Endothelial cell (in vitro differentiated cells): ENCODE results near the gene ZNF865. TPM values are rescaled to one million over a fixed set of nuclear protein-coding genes. Genes with fewer than 3 reads are reported as not detected.

ENCODE experiments used
- DNase-seq: peaks from one replicate; pipeline ENCODE4 v3.0.0; 2021; ENCODE audit warnings: low spot score
- H3K27ac Mint-ChIP-seq: one replicate; pipeline ENCODE4 v1.8.0; 2021; ENCODE audit warnings: mixed read lengths, inconsistent platforms; ENCODE audit not compliant: unreplicated experiment
- H3K27me3 Mint-ChIP-seq: one replicate; pipeline ENCODE4 v1.8.0; 2021; ENCODE audit warnings: mild to moderate bottlenecking, moderate library complexity, mixed read lengths, inconsistent platforms; ENCODE audit not compliant: unreplicated experiment
- H3K36me3 Mint-ChIP-seq: one replicate; pipeline ENCODE4 v1.8.0; 2021; ENCODE audit warnings: mild to moderate bottlenecking, low read depth, mixed read lengths, inconsistent platforms; ENCODE audit not compliant: unreplicated experiment
- H3K4me1 Mint-ChIP-seq: one replicate; pipeline ENCODE4 v1.8.0; 2021; ENCODE audit warnings: mild to moderate bottlenecking, mixed read lengths, inconsistent platforms; ENCODE audit not compliant: unreplicated experiment
- H3K4me3 Mint-ChIP-seq: one replicate; pipeline ENCODE4 v1.8.0; 2021; ENCODE audit warnings: mild to moderate bottlenecking, mixed read lengths, inconsistent platforms; ENCODE audit not compliant: unreplicated experiment
- H3K9me3 Mint-ChIP-seq: one replicate; pipeline ENCODE4 v1.8.0; 2021; ENCODE audit warnings: mixed read lengths, inconsistent platforms; ENCODE audit not compliant: unreplicated experiment
- total RNA-seq: library from RNA; stranded (reverse); fragmentation: NEBNext Ultra II Directional; extraction: Animal tissue kit (Norgen Biotek cat#: 25700); gene quantifications from one replicate; pipeline ENCODE4 v1.2.1, GENCODE V29; 2021; ENCODE audit not compliant: unreplicated experiment
- TF ChIP-seq, protein P1 (sequence below): fragments of 200-600 bp; sonication (generic); IDR thresholded peaks from one replicate; pipeline ENCODE4 v1.5.0; 2021; ENCODE audit warnings: antibody characterized with exemption; ENCODE audit not compliant: unreplicated experiment

The ZNF865 gene
- total RNA-seq, 1 donor from 2014 or later: 14.5 TPM

DNA sequence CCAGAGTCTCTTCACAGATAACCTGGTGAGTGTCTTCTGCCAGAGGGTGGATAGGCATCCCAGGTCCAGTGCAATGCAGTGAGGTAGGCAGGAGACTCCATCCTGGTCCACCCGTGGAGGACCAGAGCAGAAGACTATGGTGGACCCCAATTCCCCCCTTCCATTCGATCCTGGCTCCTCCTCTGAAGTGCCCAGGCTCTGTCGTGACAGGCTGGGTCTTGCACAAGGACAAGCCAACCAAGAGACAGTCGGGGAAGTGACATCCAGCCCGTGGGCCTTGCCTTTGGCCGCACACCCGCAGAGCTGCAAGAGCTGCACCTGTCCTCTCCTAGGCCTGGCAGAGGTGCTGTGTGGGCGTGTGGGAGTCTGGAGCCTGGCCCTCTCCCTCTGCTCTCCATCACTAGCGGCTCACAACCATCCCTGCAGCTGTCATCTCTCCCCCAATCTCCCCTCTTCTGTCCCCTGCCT lies 15.8 kb downstream of the ZNF865 start:
- Mint-ChIP-seq H3K4me3 (no peak overlapping the region), H3K27ac (no peak overlapping the region), H3K4me1 (peaks cover 16% of the 10 kb centered on the region), H3K36me3 (peaks cover 17% of the 10 kb centered on the region), H3K9me3 (no peaks in the 10 kb centered on the region), H3K27me3 (peaks cover 17% of the 10 kb centered on the region)
- TF ChIP-seq, protein P1, sequence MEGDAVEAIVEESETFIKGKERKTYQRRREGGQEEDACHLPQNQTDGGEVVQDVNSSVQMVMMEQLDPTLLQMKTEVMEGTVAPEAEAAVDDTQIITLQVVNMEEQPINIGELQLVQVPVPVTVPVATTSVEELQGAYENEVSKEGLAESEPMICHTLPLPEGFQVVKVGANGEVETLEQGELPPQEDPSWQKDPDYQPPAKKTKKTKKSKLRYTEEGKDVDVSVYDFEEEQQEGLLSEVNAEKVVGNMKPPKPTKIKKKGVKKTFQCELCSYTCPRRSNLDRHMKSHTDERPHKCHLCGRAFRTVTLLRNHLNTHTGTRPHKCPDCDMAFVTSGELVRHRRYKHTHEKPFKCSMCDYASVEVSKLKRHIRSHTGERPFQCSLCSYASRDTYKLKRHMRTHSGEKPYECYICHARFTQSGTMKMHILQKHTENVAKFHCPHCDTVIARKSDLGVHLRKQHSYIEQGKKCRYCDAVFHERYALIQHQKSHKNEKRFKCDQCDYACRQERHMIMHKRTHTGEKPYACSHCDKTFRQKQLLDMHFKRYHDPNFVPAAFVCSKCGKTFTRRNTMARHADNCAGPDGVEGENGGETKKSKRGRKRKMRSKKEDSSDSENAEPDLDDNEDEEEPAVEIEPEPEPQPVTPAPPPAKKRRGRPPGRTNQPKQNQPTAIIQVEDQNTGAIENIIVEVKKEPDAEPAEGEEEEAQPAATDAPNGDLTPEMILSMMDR: no peak
- no peak for DNase-seq

DNA sequence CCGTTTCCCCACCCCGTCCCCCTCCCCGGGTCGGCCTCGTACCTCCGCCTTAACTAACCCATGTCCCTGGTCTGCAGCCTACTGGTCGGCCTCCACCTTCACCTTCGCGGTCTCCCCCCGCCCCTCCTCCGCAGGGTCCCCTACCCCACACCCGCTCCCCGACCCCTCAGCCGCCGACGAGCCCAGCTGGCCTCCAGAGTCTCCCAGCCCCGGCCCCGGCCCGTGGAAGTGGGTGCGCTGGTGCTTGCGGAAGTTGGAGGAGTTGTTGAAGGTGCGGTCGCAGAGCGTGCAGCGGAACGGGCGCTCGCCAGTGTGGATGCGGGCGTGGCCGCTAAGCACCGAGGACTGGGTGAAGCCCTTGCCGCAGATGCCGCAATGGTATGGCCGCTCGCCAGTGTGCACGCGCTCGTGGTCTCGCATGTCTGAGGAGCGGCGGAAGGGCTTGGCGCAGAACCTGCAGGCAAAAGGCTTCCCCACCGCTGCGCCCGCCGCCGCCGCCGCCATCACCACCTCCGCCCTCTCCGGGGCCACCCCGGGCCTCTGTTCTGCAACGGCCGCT lies 16.3 kb downstream of the ZNF865 start:
- peaks cover 16% of the 10 kb centered on the region for H3K36me3 Mint-ChIP-seq
- no peak overlapping the region for H3K27ac Mint-ChIP-seq
- TF ChIP-seq, protein P1: no peak
- peaks cover 16% of the 10 kb centered on the region for H3K4me1 Mint-ChIP-seq
- peaks cover 15% of the 10 kb centered on the region for H3K27me3 Mint-ChIP-seq
- H3K4me3 Mint-ChIP-seq: no peak overlapping the region
- no peaks in the 10 kb centered on the region for H3K9me3 Mint-ChIP-seq
- no peak for DNase-seq

DNA sequence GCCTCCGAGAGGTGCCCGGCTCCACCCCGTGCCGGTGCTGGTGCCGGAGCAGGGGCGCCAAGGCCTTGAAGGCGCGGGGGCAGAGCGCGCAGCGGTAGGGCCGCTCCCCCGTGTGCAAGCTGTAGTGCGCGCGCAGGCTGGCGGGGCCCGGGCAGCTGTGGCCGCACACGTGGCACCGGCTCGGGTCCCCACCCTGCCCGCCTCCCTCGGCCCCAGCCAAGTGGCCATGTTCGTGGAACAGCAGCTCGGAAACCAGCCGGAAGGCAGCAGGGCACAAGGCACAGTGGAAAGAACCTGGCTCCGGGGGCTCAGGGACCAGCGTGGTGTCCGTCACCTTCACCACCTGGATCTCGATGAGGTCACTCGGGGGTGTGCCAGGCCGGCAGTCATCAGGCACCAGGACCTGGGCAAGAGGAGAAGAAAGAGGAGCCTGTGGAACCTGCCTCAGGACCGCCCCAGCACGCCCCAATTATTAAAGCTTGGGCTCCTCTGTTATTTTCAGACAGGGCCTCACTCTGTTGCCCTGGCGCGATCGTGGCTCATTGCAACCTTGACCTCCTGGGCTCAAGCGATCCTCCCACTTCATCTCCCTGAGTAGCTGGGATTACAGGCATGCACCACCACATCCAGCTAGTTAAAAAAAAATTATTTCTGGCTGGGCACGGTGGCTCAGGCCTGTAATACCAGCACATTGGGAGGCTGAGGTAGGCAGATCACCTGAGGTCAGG lies 17.0 kb downstream of the ZNF865 start:
- Mint-ChIP-seq H3K27me3 (peaks cover 11% of the 10 kb centered on the region), H3K36me3 (peaks cover 11% of the 10 kb centered on the region), H3K9me3 (no peaks in the 10 kb centered on the region), H3K4me3 (no peak overlapping the region), H3K27ac (no peak overlapping the region), H3K4me1 (peaks cover 16% of the 10 kb centered on the region)
- no peak for DNase-seq
- TF ChIP-seq, protein P1: no peak

DNA sequence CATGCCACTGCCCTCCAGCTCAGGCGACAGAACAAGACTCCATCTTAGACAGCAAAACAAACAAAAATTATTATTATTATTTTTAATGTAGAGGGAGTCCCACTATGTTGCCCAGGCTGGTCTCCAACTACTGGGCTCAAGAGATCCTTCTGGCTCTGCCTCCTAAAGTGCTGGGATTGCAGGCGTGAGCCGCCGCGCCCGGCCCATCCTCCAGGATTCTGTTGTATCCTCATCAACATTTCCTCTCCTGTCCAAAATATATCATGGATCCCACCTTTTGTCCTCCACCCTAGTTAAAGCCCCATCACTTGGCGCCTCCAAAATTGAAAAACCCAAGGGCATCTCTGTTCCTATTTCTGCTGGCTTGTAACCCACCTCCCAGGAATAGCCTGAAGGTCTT lies 17.7 kb downstream of the ZNF865 start:
- Mint-ChIP-seq H3K27me3 (peaks cover 7% of the 10 kb centered on the region), H3K36me3 (peaks cover 7% of the 10 kb centered on the region), H3K27ac (peak overlapping the region; percentile 74)

DNA sequence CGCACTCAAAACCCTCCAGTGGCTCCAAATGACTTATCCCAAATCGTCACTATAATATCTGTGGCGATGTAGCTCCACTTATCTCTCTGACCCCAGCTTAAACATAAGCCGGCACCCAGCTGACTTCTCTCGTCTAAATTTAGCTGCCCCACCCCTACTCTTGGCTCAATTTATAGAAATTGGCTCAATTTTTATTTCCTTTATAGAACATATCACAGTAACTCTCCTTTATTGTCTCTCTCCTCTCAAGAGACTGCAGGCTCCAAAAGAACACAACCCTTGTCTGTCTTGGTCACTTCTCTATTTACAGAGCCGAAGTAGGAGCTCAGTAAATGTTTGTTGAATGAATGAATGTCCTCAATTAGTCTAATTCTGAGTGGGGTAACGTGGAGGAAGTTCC lies 18.1 kb downstream of the ZNF865 start:
- Mint-ChIP-seq H3K4me1 (peaks cover 16% of the 10 kb centered on the region), H3K36me3 (peaks cover 7% of the 10 kb centered on the region), H3K9me3 (no peaks in the 10 kb centered on the region), H3K27me3 (peaks cover 7% of the 10 kb centered on the region), H3K4me3 (peak overlapping the region; percentile 89), H3K27ac (peak overlapping the region; percentile 74)
- TF ChIP-seq, protein P1: no peak
- no peak for DNase-seq

More for the DNA sequence above, 17.7 kb downstream of the ZNF865 start:
- H3K4me1 Mint-ChIP-seq: peaks cover 16% of the 10 kb centered on the region
- DNase-seq: no peak
- TF ChIP-seq, protein P1: no peak
- no peaks in the 10 kb centered on the region for H3K9me3 Mint-ChIP-seq
- peak overlapping the region; percentile 89 for H3K4me3 Mint-ChIP-seq
